ENCODE data around the gene ABI1.

Gene ABI1

GRCh38 chr10:26841733-26842317 lies 18.9 kb downstream of the ABI1 start:
- Histone ChIP-seq H3K4me3 (ENCODE audit: low read depth, low read length) (no peak overlapping the region), H3K4me1 (ENCODE audit: control insufficient read depth, insufficient read depth, low read length) (peaks cover 4% of the 10 kb centered on the region), H3K9ac (ENCODE audit: low read depth, low read length) (no peak overlapping the region)

GRCh38 chr10:26840938-26841732 lies 19.6 kb downstream of the ABI1 start:
- peaks cover 4% of the 10 kb centered on the region for H3K4me1 ChIP-seq (ENCODE audit: control insufficient read depth, insufficient read depth, low read length)
- H3K9ac ChIP-seq (ENCODE audit: low read depth, low read length), result no peak overlapping the region
- H3K4me3 ChIP-seq (ENCODE audit: low read depth, low read length), result no peak overlapping the region
- no peaks in the 10 kb centered on the region for H3K27me3 ChIP-seq (ENCODE audit: control insufficient read depth, insufficient read depth, low read length)
- no peaks in the 10 kb centered on the region for H3K9me3 ChIP-seq (ENCODE audit: control insufficient read depth, insufficient read depth, low read length)
- no peaks in the 10 kb centered on the region for H3K36me3 ChIP-seq (ENCODE audit: control insufficient read depth, insufficient read depth, low read length)

More at GRCh38 chr10:26841733-26842317, 18.9 kb downstream of the ABI1 start:
- H3K9me3 ChIP-seq (ENCODE audit: control insufficient read depth, insufficient read depth, low read length), result no peaks in the 10 kb centered on the region
- no peaks in the 10 kb centered on the region for H3K36me3 ChIP-seq (ENCODE audit: control insufficient read depth, insufficient read depth, low read length)
- H3K27me3 ChIP-seq (ENCODE audit: control insufficient read depth, insufficient read depth, low read length), result no peaks in the 10 kb centered on the region

- no peak overlapping the region for H3K4me3 ChIP-seq (ENCODE audit: low read depth, low read length)
- H3K9me3 ChIP-seq (ENCODE audit: control insufficient read depth, insufficient read depth, low read length), result no peaks in the 10 kb centered on the region
- H3K36me3 ChIP-seq (ENCODE audit: control insufficient read depth, insufficient read depth, low read length), result no peaks in the 10 kb centered on the region
- H3K4me1 ChIP-seq (ENCODE audit: control insufficient read depth, insufficient read depth, low read length), result peaks cover 4% of the 10 kb centered on the region
- no peak overlapping the region for H3K9ac ChIP-seq (ENCODE audit: low read depth, low read length)
- H3K27me3 ChIP-seq (ENCODE audit: control insufficient read depth, insufficient read depth, low read length), result no peaks in the 10 kb centered on the region
These were observed 20.7 kb downstream of the ABI1 start for GRCh38 chr10:26839966-26840627.

GRCh38 chr10:26837139-26837538 lies 23.6 kb downstream of the ABI1 start:
- no peak overlapping the region for H3K9ac ChIP-seq (ENCODE audit: low read depth, low read length)
- H3K4me3 ChIP-seq (ENCODE audit: low read depth, low read length), result no peak overlapping the region
- H3K36me3 ChIP-seq (ENCODE audit: control insufficient read depth, insufficient read depth, low read length), result no peaks in the 10 kb centered on the region
- H3K27me3 ChIP-seq (ENCODE audit: control insufficient read depth, insufficient read depth, low read length), result no peaks in the 10 kb centered on the region
- H3K9me3 ChIP-seq (ENCODE audit: control insufficient read depth, insufficient read depth, low read length), result no peaks in the 10 kb centered on the region
- peaks cover 8% of the 10 kb centered on the region for H3K4me1 ChIP-seq (ENCODE audit: control insufficient read depth, insufficient read depth, low read length)

- Histone ChIP-seq H3K4me1 (ENCODE audit: control insufficient read depth, insufficient read depth, low read length) (peaks cover 4% of the 10 kb centered on the region), H3K27me3 (ENCODE audit: control insufficient read depth, insufficient read depth, low read length) (no peaks in the 10 kb centered on the region), H3K9ac (ENCODE audit: low read depth, low read length) (no peak overlapping the region), H3K9me3 (ENCODE audit: control insufficient read depth, insufficient read depth, low read length) (no peaks in the 10 kb centered on the region), H3K4me3 (ENCODE audit: low read depth, low read length) (no peak overlapping the region), H3K36me3 (ENCODE audit: control insufficient read depth, insufficient read depth, low read length) (no peaks in the 10 kb centered on the region)
These were observed 25.7 kb downstream of the ABI1 start for GRCh38 chr10:26835025-26835424.

GRCh38 chr10:26832960-26833359 lies 27.8 kb downstream of the ABI1 start:
- Histone ChIP-seq H3K4me3 (ENCODE audit: low read depth, low read length) (no peak overlapping the region), H3K9me3 (ENCODE audit: control insufficient read depth, insufficient read depth, low read length) (no peaks in the 10 kb centered on the region), H3K36me3 (ENCODE audit: control insufficient read depth, insufficient read depth, low read length) (no peaks in the 10 kb centered on the region), H3K4me1 (ENCODE audit: control insufficient read depth, insufficient read depth, low read length) (peaks cover 4% of the 10 kb centered on the region), H3K27me3 (ENCODE audit: control insufficient read depth, insufficient read depth, low read length) (no peaks in the 10 kb centered on the region), H3K9ac (ENCODE audit: low read depth, low read length) (no peak overlapping the region)

- H3K9me3 ChIP-seq (ENCODE audit: control insufficient read depth, insufficient read depth, low read length), result no peaks in the 10 kb centered on the region
- H3K27me3 ChIP-seq (ENCODE audit: control insufficient read depth, insufficient read depth, low read length), result no peaks in the 10 kb centered on the region
- H3K4me3 ChIP-seq (ENCODE audit: low read depth, low read length), result no peak overlapping the region
These were observed 28.8 kb downstream of the ABI1 start for GRCh38 chr10:26831936-26832335.

GRCh38 chr10:26829810-26830515 lies 30.8 kb downstream of the ABI1 start:
- no peaks in the 10 kb centered on the region for H3K27me3 ChIP-seq (ENCODE audit: control insufficient read depth, insufficient read depth, low read length)
- H3K4me3 ChIP-seq (ENCODE audit: low read depth, low read length), result no peak overlapping the region
- H3K36me3 ChIP-seq (ENCODE audit: control insufficient read depth, insufficient read depth, low read length), result no peaks in the 10 kb centered on the region
- H3K9ac ChIP-seq (ENCODE audit: low read depth, low read length), result no peak overlapping the region
- H3K9me3 ChIP-seq (ENCODE audit: control insufficient read depth, insufficient read depth, low read length), result no peaks in the 10 kb centered on the region
- peaks cover 4% of the 10 kb centered on the region for H3K4me1 ChIP-seq (ENCODE audit: control insufficient read depth, insufficient read depth, low read length)

More at GRCh38 chr10:26831936-26832335, 28.8 kb downstream of the ABI1 start:
- peaks cover 4% of the 10 kb centered on the region for H3K4me1 ChIP-seq (ENCODE audit: control insufficient read depth, insufficient read depth, low read length)
- H3K9ac ChIP-seq (ENCODE audit: low read depth, low read length), result no peak overlapping the region
- no peaks in the 10 kb centered on the region for H3K36me3 ChIP-seq (ENCODE audit: control insufficient read depth, insufficient read depth, low read length)

- Histone ChIP-seq H3K27me3 (ENCODE audit: control insufficient read depth, insufficient read depth, low read length) (no peaks in the 10 kb centered on the region), H3K4me1 (ENCODE audit: control insufficient read depth, insufficient read depth, low read length) (no peaks in the 10 kb centered on the region), H3K4me3 (ENCODE audit: low read depth, low read length) (no peak overlapping the region), H3K9me3 (ENCODE audit: control insufficient read depth, insufficient read depth, low read length) (no peaks in the 10 kb centered on the region), H3K9ac (ENCODE audit: low read depth, low read length) (no peak overlapping the region), H3K36me3 (ENCODE audit: control insufficient read depth, insufficient read depth, low read length) (no peaks in the 10 kb centered on the region)
These were observed 36.6 kb downstream of the ABI1 start for GRCh38 chr10:26824015-26824690.

GRCh38 chr10:26821699-26822570 lies 38.8 kb downstream of the ABI1 start:
- no peaks in the 10 kb centered on the region for H3K4me1 ChIP-seq (ENCODE audit: control insufficient read depth, insufficient read depth, low read length)
- no peak overlapping the region for H3K9ac ChIP-seq (ENCODE audit: low read depth, low read length)
- H3K9me3 ChIP-seq (ENCODE audit: control insufficient read depth, insufficient read depth, low read length), result no peaks in the 10 kb centered on the region
- no peaks in the 10 kb centered on the region for H3K27me3 ChIP-seq (ENCODE audit: control insufficient read depth, insufficient read depth, low read length)
- H3K36me3 ChIP-seq (ENCODE audit: control insufficient read depth, insufficient read depth, low read length), result no peaks in the 10 kb centered on the region
- H3K4me3 ChIP-seq (ENCODE audit: low read depth, low read length), result no peak overlapping the region
